Suppressor macrophage (primary cell): ENCODE measurements around the gene UBE2E1.

ENCODE experiments used
- DNase-seq, 4 experiments: peaks; one replicate each; pipeline ENCODE4 v3.0.0-alpha.2; 2020 to 2022

Gene UBE2E1

DNA sequence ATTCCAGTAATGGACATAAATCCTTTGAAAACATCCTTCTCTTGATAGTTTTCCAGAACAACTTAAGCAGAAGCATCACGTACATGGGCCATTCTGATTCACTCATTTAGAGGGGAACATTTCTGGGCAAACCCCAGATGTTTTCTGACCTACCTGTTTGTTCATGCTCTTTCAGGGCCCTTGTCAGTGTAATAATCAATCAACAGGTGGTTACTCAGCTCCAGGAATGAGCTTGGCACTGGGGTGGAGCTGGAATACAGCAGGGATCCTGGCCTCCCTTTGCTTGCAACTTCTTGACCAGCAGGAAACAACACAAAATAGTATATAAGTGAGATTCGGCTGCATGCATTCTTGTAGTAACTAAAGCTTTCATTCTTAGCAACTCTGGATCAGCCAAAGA is 9.2 kb upstream of the UBE2E1 start:
- DNase-seq, result no peak

DNA sequence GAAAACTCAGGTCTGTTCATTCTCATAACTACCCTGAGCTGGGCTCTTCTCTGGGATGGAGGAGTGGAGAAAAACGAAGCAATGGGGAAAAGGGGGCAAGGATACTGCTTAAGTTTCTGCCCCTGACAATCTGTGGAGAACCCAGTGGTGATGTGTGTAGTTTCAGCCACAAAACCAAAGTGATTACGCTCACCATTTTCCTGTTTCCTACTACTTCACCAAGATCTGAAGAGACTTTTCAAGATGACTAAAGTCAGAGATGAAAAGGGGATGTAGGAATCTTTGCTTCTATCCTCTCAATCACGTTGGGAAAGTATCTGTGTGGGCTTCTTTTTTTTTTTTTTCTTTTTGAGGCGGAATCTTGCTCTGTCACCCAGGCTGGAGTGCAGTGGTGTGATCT is 8.3 kb upstream of the UBE2E1 start:
- peak in 3 of 4 experiments; percentile 28 to 71 (median 66) for DNase-seq

DNA sequence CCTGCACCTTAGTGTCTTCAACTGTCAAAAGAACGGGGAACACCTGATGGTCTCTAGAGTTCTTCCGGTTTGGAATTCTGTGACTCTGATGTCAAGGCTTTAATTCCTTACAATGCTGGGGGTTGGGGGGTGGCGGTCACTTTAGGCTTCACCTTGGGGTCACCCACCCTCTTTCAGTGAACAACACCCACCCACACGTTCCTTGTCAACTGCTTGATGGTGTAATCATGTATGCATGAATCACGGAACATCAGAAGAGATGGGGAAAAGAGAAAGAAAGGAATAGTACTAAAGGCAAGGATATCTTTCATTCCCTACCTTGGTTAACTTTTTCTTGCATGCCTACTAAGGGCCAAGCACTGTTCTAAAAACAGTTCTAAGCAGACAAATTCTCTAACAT is 7.3 kb upstream of the UBE2E1 start:
- DNase-seq, result no peak

DNA sequence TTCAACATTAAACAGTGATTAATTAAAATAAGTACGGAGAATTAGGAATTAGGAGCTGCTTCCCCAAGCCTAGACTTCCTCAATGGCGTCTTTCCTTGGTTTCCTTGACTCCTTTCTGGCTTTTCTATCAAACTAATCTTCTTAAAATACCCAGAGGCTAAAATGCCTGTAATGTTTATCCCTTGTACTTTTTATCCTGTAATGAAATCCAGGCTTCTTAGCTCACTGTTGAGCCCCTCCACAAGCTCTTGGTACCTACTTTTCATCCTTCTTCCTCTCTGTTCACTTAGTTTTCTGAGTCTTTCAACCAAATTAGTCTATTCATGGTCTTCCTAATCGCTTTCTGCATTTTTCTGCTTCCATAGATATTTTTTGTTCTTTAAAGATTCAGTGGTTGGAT is 6.9 kb upstream of the UBE2E1 start:
- DNase-seq, result no peak

DNA sequence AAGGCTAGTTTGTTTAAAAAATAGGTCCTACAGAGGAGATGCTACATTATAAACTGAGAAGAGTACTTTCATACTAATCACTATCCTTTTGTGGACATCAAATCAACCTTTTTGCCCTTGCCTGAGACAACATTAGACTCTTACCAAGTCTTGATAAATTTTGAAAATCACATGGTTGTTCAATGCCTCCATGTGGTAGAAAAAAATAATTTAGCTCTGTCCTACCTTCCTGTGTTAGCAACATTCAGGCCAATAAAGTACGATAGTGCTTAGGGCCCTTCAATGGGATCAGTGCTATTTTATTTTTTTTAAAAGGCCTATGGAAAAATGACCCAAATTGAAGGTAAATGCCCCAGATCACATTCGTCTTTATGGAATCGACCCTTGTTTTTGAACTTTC is 5.0 kb upstream of the UBE2E1 start:
- peak in 2 of 4 experiments; percentile 17 to 33 for DNase-seq

DNA sequence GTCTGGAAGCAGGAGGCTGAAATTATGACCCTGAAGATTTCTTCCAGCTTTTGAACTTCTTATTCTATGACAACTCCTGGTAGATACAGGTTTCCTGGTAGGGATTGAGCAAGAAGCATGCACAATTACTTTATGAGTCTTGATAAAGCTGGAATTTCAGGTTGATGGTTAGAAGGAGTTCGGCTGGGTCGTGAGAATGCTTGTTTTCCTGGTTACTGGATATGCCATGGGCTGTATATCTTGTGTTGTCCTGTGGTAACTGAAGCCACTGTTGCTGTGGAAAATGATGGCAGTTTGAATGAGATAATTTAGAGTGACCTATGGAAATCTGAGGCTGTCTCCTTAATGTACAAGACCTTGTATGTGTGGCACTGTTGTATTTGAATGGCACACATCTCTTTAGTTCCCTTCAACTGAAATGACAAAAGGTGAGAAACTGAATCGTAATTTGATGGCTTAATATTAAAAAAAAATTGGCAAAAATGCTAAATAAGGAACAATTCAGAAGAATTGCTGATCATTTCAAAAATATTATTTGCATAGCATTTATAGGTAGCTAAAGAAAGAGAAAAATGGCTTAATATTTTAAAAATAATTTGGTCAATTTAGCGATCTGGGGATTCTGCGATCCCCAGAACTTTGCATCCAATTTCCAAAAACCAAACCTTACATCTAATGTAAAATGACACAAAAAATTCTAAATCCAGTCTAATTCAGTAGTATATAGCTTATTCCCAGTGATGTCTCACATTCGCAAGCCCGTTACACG is 1.1 kb upstream of the UBE2E1 start:
- DNase-seq, result no peak

DNA sequence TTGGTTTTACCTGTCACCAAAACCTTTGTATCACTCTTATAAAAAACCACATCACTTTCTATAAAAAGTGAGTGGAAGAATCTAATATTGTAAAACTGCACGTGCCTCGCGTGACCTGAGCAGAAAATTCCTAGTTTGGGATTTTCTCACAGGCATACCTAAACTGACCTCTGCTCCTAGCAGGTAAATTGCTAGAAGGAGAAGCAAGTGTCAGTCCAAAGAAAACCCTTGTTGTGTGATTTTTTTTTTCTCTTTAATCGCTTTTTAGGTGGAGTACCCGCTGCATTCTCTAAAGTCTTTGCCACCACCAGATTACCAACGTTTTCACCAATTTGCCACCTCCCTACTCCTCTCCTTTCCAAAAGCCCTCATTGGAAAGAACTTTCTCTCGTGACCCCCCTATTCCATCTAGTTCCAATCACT is 534 bp upstream of the UBE2E1 start:
- no peak for DNase-seq

DNA sequence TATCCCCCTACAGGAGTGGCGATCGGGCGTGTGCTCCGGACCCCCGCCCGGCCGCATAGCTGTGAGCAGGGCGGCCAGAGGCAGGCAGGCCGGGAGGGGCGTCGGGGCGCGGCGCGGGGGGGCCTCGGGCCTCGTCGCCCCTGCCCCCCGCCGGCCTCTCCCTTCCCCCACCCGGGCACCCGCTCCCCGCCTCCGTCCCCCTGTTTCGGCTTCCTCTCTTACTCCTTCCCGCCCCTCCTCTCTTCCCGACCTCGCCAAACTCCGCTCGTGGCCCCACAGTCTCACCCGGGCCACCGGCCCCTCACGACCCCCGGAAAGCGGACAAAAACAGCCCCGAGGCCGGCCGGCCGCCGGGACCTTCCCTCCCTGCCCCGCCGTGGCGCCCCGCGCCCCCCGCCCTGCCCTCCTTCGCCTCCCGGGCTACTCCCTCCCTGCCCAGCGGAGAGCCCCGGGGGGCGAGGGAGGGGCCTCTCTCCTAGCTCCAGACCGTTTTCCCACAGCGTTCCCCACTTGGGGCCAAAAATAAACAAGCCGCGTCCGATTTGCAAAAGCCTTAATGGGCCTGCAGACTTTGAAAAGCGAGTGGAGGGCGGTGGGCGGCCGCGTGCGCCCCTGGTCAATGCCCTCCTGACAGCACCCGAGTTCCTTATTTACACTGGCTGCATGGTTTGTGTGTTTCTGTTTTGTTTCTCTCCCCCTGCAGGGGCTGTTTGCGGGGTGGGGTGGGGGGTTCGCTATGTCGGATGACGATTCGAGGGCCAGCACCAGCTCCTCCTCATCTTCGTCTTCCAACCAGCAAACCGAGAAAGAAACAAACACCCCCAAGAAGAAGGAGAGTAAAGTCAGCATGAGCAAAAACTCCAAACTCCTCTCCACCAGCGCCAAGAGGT is 1.0 kb downstream of the UBE2E1 start:
- peak; percentile 28 to 65 (median 52) for DNase-seq

DNA sequence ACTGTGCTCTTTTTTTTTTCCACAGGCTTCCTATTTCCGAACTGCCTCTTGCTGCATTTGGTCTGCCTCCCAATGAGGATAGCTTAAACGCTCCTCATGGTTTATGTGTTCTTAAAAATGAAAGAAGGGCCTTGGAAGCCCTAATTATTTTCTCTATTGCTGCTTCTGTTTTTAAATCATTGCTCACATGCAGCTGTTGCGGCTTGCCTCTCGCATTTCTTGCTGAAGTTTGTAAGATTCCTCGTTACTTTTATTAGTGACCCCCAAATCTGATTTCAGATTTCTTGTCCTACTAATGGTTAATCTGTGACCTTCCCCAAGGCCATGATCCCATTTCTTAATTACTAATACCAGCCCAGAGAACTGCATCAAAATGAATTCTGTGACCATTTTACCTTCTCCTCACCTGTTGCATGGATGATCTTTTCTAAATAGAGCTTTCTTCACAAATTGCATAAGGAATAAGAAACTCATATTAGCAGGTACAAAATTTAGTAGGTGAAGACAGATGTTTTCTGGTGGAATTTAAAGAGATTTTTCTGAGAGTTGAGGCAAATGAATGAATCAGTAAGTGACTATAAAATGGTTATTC is 1.8 kb downstream of the UBE2E1 start:
- peak; percentile 35 to 57 (median 50) for DNase-seq

DNA sequence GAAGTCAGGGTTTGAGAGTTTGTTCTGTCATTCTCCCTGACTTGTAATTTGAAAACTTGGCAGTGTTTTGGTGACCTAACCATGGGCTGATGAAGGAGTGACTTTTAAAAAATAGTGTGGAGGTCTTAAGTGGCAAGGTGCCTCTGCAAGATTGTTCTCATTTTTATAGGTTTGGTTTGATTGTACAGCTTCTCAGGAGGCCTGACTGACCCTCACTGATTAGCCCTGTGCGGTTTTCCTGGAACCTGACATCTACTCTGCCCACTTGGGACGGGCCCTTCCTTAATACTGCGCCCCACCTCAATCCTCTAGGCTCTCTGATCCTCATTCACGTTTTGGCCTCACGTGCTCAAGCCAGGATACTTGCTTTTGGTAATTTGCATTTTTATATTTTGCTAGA is 2.8 kb downstream of the UBE2E1 start:
- DNase-seq, result no peak

DNA sequence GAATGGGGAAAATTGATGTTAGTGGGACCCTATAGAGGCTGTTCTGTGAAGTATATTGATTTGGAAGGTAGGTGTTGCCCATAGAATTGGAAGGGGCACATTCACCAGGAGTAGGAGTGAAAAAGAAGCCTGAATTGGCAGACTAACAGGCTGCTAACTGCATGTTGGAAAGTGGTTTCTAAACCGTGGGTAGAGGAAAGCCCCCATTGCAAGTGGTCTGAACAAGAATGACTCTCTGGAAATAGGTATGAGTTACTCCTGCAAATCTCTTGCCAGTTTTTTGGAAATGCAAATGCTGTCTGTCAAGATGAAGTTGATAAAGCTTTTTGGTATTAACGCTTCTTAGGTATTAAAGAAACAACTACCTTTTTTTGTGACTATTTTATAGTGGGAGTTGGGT is 3.5 kb downstream of the UBE2E1 start:
- no peak for DNase-seq

DNA sequence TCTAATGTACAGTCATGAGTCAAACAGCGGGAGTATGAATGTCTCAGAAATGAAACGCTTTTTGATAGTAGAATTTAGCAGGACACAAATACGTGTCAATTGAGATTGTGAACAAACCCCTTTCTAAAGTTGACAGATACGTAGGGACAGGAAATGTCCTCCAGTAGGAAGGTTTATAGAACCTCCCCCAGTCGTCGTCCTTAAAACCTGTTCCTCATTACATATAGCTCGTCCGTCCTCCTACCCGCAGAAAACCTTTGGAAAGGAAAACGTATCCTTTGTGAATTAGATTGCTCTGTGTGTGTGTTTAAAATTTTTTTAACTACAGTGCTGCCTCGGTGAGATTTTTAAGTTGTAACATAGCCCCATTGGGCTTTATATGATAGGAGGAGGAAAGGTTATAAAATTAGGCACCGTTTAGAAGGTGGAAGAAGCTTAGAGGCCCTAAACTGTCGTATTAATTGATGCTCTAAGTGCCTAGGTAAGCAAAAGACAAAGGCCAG is 4.1 kb downstream of the UBE2E1 start:
- peak in 2 of 4 experiments; percentile 20 to 35 for DNase-seq

DNA sequence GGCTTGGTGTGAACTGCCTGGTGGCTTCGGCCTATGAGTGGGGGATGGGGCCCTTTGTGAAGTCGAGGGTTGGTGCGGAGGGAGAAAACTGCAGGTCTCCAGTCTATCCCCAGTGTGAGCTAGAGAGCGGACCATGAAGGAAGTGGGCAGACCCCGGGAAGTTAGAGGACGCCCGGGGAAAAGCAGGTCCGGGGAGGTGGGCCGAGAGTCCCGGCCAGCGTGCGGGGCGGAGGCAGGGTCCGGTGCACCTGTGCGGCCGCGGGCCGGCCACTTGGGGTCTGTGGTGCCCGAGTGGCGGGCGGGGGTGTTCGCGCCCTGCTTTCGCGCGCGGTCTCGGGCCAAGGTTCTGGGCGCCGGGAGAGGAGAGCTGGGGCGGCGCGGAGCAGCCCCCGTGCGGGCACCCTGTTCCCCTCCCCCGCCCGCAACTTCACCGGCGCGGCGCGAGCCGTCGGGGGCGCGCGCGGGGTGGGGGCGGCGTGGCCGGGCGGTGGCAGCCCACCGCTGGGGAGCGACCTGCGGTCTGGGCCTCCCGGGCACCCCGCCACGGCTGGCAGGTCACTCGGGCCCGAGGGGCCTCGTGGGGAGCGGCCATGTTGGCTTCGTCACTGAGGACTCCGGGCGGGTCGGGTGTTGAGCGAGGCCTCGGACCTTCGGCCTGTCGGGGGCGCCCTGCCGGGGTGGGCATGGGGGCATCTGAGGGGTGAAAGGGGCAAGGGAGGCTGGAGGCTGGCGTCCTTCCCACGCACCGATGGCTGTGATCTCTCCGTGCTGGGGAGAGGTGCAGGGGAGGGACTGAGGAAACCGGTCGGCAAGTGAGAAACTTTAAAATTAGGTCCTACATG is 4.8 kb downstream of the UBE2E1 start:
- peak in 2 of 4 experiments; percentile 26 to 41 for DNase-seq

DNA sequence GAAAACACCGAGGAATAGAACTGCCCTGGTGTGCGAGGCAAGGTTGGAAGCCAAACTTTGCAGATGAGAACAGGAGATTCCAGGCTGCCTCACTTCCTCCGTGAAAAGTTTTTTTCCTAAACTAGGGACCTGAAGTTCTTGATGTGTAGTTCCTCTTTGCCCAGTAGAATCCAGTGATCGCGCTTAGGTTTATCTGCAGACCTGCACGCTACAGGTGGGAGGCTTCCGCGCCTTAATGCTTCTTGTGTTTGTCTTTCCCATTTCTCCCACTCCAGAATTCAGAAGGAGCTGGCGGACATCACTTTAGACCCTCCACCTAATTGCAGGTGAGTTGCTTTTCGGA is 5.4 kb downstream of the UBE2E1 start:
- peak in 2 of 4 experiments; percentile 15 to 29 for DNase-seq

DNA sequence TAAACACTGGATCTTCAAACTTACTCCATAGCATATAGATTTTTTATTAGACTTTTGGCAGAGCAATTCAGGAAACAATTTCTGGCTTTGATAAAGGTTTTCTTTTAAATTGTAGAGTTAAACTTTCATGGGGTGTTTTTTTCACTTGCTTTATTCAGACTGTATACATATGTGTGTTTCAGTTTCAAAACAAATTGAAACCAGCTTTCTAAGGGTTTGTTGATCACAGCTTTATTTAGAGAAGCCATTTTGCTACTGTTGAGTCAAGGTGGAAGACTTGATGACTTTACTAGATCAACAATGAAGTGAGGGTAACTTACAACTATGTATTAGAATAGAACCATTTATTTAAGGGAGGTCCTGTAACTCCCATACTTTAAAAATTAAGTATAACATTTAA is 6.2 kb downstream of the UBE2E1 start:
- DNase-seq, result no peak

DNA sequence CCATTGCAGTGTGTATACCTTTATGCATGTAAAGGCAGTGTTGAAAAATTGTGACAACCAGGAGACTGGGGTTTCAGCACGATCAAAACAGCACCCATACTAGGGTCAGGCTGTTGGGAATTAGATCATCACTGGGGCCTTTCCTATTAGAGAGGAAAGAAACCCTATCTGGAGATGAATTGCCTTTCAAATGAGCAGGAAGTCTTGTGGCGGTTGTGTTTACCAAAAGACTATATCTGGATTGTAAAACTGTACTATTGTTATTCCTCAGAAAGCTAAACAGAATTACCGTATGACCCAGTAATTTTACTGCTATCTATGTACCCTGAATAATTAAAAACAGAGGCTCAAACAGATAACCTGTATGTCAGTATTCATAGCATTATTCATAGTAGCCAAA is 10.1 kb downstream of the UBE2E1 start:
- no peak for DNase-seq

DNA sequence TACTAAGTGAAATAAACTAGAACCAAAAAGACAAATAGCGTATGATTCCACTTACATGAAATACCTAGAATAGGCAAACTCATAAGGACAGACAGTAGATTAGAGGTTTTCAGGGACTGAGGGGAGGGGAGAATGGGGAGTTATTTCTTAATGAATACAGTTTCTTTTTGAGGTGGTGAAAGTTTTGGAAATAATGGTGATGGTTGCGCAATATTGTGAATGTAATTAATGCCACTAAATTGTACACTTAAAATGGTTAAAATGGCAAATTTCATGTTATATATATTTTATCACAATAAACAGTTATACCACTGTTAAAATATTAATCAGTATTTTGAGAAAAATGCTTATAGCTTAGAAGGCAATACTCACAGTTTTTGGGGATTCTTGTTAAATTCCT is 11.0 kb downstream of the UBE2E1 start:
- no peak for DNase-seq

DNA sequence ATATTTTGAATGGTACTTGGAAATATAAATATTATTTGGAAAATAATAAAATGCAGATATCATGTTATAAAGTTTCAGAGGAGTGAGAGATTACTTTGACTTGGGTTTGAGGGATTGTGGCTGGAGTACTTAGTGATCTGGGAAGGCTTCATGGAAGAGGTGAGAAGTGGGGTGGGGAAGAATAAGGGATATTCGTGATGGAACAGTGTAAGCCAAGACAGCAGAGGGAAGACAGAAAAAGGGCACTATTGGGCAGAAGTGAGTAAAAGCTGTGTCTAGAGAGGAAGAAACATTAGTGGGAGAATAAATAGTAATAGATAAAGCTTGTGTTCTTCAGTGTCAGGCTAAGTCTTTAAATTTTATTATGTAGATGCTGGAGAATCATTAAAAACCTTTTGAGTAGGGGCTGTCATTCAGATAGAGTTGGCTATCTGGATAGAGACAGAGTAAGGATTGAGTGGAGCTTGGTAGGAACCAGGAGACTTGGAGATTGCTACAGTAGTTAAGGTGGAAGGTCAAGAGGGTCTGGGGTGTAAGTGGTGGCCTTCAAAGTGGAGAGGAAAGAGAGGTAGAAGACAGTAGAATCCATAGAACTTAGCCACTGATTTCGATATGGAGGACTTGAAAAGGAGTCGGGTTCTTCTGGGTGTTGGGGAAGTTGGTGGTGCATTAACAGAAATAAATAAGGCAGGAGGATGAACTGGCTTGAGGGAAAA is 11.9 kb downstream of the UBE2E1 start:
- DNase-seq, result no peak

DNA sequence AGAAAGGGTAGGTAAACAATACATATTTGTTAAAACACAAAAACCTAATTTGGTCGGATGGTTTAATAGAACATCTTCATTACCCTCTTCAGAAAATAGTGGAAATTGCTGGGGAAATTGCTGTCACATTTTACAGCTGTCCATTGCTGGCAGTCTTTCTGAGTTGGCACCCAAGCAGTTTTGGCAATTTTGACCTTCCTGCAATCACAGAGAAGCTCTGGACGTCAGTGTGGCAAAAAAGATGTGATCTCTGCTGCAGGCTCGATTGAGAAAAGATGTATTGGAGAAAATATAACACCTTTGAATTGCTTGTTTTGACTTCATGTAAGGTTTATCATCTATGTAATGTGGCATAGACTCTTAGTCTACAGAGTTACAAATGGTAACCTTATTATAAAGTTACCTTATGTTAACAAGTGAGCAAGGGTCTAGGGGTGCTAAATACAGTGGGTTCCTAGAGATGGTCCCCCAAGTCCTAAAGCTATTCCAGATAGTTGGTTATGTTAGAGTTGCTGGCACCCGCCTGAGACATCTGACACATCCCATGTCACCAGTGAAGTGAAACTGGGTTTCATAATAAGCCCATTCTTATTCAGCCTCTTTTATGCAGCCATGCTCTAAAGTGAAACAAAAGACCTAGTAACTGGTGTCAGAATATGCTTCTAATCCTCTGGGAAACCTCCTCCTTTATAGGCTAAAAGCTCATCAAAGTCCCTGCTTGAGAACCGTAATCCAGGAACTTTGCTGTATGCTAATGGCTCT is 14.0 kb downstream of the UBE2E1 start:
- peak in 2 of 4 experiments; percentile 26 to 40 for DNase-seq

DNA sequence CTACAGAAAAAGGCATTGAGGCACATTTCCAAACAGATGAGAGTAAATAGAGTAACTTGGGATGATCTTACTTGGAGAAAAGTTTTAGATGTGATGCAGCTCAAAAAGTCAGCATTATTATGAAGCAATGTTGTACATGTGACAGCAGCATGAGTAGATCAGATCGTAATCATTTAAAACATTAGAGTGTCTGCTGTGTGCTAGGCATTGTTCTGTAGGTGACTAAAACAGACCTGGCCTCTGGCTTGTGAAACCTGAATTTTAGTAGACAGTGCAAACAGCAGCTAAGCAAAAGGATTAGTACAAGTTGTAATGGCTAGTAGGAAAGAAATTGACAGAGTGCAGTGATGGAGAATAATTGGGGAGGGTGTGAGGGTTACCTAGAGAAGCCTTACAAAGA is 15.1 kb downstream of the UBE2E1 start:
- no peak for DNase-seq

DNA sequence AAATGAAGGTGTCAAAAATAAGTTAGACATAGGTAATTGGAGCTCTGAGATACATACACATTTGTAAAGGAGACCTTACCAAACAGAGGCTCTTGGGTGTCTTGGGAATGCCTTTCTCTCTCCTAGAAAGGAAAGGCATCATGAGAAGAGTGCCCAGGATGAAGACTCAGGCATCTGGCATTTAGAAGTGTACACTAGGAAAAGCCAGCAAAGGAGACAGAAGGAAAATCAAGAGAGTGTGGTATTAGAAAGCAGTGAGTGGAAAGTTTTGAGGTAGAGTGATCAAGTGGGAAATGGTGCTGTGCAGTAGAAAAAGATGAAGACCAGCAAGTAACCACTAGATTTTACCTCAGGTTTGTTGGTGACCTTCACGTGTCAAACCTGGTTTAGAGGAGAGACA is 16.1 kb downstream of the UBE2E1 start:
- DNase-seq, result no peak
